GM18873 (cell line): ENCODE data around the gene NFATC2.
"Not testable (repeated sequence)": the region's sequence is repeated elsewhere in the genome, so short reads cannot be mapped to it uniquely, and the experiment has no call there.

Source experiments
- ATAC-seq: cut with Tn5 transposase; IDR thresholded peaks from one replicate; pipeline ENCODE4 v1.9.1; 2021; ENCODE audit warnings: mild to moderate bottlenecking, moderate library complexity, moderate number of reproducible peaks; ENCODE audit not compliant: unreplicated experiment, low FRiP score

Gene NFATC2

GRCh38 chr20:51569815-51570738 lies 27.6 kb upstream of the NFATC2 start:
- ATAC-seq = no peak

GRCh38 chr20:51568533-51568932 lies 26.0 kb upstream of the NFATC2 start:
- ATAC-seq = not testable (repeated sequence)

- ATAC-seq = no peak
Observed at GRCh38 chr20:51567622-51568021, 25.1 kb upstream of the NFATC2 start.

- no peak for ATAC-seq
Observed at GRCh38 chr20:51566594-51566993, 24.1 kb upstream of the NFATC2 start.

- ATAC-seq = no peak
Observed at GRCh38 chr20:51565298-51566144, 23.0 kb upstream of the NFATC2 start.

- no peak for ATAC-seq
Observed at GRCh38 chr20:51563486-51564332, 21.2 kb upstream of the NFATC2 start.

- no peak for ATAC-seq
Observed at GRCh38 chr20:51563174-51563485, 20.6 kb upstream of the NFATC2 start.

GRCh38 chr20:51562332-51563173 lies 20.0 kb upstream of the NFATC2 start:
- no peak for ATAC-seq

- ATAC-seq = no peak
Observed at GRCh38 chr20:51562027-51562331, 19.5 kb upstream of the NFATC2 start.

- ATAC-seq = no peak
Observed at GRCh38 chr20:51560550-51561307, 18.2 kb upstream of the NFATC2 start.

- ATAC-seq = no peak
Observed at GRCh38 chr20:51560042-51560441, 17.5 kb upstream of the NFATC2 start.

- ATAC-seq = no peak
Observed at GRCh38 chr20:51554538-51555165, 12.1 kb upstream of the NFATC2 start.

- ATAC-seq = no peak
Observed at GRCh38 chr20:51553897-51554486, 11.5 kb upstream of the NFATC2 start.

- ATAC-seq = no peak
Observed at GRCh38 chr20:51551186-51551585, 8.7 kb upstream of the NFATC2 start.

GRCh38 chr20:51549474-51549873 lies 7.0 kb upstream of the NFATC2 start:
- no peak for ATAC-seq

- ATAC-seq = no peak
Observed at GRCh38 chr20:51547951-51548350, 5.4 kb upstream of the NFATC2 start.

- ATAC-seq = no peak
Observed at GRCh38 chr20:51545515-51545914, 3.0 kb upstream of the NFATC2 start.

- ATAC-seq = no peak
Observed at GRCh38 chr20:51543422-51543788, 886 bp upstream of the NFATC2 start.
